Right kidney (tissue), 1 donor: Measurements from ENCODE around the gene ELF4.

Experiments
- DNase-seq: peaks from one replicate; pipeline ENCODE4 v3.0.0-alpha.2; 2016

ELF4 gene

DNA sequence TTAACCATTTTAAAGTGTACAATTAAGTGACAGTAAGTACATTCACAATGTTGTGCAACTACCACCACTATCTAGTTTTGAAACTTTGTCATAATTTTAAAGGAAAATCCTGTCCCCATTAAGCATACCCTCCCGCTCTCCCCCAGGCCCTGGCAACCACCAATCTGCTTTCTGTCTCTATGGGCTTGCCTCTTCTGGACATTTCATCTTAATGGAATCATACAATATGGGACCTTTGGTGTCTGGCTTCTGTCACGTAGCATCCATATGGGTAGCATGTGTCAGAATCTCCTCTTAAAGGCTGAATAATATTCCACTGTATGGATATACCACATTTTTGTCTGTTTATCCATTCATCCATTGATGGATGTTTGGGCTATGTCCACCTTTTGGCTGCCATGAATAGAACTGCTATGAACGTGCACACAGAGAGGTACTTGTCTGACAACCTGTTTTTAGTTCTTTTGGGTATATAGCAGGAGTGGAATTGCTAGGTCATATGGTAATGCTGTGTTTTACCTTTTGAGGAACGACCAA lies 61.5 kb downstream of the ELF4 start:
- no peak for DNase-seq

DNA sequence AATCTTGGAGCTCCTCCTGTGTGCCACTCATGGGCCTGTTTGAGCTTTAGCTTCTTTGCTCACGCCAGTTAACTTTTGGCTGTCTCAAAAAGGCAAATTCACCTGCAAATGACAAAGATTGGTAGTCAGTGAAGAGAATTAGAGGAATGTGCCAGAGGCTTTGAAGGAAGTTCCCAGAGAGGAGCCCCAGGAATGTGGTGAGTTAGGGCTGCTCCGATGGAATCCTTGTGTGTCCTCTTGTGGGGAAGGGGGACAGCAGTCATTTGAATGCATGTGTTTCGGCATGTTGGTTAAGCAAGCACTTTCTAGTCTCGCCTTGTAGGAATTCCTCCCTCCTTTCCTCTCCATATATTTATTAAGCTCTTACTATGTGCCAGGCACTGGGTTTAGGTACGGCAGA lies 62.9 kb downstream of the ELF4 start:
- DNase-seq: no peak

DNA sequence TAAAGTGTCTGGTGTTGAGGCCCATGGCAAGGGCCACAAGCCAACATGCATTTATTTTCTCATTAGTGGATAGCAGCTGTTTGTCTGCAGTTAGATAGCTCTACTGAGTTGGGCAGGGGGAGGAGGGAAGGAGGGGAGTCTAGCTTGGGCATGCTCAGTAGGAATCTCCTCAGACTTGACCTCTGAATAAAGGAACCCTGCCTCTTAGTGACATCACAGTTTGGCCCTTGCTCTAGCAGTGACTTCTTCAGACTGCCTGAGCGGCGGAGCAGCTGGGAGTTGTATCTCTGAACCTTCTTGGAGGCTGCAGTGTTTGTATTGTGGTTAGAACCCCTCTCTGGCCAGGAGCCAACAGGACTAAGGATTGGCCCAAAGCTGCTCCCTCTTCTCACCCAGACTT lies 70.5 kb downstream of the ELF4 start:
- no peak for DNase-seq

DNA sequence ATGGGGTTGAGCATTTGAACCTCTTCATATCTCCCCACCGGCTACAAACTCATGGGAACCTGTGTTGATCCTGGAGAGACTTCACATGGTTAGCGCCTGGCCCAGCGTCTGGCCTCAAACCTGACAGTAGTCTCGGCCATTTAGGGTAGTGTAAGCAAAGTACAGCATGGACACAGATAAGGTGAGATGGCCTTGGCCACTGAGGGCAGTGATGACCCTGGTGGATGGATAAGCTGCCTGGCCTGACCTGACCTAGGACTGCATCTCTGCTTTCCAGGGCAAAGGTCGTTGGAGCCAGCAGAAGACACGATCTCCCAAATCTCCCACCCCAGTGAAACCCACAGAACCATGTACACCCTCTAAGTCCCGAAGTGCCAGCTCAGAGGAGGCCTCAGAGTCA lies 76.1 kb downstream of the ELF4 start:
- DNase-seq: no peak

- DNase-seq: no peak
These were observed 77.7 kb downstream of the ELF4 start for GRCh38 chrX:130032552-130032951.

DNA sequence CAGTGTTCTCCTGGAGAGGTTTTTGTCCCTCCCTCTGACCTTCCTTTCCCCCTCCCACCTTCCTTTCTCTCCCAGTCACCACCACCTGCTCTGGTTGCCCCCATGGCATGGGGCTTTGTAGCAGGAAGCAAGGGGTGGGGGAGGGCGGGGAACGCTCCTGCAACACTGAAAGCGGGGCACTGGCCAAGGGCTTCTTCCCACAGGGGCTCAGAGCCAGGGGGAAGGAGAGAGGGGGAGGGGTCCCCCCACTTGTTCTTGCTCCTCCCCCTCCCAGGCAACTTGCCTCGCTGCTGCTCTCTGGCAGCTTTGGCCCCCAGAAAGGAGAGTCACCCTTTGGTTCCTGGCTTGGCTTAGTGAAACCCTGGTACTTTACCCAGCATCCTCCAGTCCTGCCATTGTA lies 79.5 kb downstream of the ELF4 start:
- no peak for DNase-seq

DNA sequence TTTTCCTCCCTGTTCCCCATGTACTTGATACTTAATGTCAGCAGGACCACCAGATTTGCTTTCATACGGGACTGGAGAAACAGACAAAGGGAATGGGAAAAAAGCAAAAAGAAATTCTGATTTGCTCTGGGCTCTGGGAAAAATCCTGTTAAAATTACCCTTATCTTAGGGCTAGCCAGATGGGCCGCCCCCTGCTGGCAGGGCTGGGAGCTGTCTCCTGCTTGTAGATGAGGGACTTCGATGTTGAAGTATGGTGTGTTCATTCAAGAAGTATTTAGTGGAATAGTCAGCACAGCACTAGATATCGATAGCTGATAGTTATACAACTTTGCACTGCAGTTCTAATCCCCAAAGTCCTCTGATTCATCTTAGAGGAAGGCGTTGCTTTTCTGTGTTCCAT lies 82.1 kb downstream of the ELF4 start:
- DNase-seq: no peak

DNA sequence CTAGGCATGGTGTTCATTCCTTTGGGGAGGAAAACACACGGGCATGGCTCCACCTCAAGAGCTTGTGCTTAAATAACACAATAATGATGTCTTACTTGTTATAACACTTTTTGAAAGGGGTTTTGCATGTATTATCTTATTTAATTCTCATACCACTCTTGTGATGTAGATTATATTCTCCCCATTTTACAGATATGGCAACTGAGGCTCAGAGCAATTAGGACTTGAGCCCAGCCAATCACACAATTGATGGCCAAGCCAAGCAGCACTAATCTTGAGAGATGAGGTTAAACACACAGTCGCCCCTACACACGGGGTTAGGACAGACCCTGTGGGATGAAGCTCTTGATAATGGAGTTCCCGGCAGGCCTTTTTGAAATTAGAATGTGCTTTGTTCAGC lies 82.7 kb downstream of the ELF4 start:
- DNase-seq: no peak

- DNase-seq: no peak
These were observed 85.0 kb downstream of the ELF4 start for GRCh38 chrX:130025256-130025655.

- DNase-seq: peak; percentile 13
These were observed 86.2 kb downstream of the ELF4 start for GRCh38 chrX:130024127-130024526.

DNA sequence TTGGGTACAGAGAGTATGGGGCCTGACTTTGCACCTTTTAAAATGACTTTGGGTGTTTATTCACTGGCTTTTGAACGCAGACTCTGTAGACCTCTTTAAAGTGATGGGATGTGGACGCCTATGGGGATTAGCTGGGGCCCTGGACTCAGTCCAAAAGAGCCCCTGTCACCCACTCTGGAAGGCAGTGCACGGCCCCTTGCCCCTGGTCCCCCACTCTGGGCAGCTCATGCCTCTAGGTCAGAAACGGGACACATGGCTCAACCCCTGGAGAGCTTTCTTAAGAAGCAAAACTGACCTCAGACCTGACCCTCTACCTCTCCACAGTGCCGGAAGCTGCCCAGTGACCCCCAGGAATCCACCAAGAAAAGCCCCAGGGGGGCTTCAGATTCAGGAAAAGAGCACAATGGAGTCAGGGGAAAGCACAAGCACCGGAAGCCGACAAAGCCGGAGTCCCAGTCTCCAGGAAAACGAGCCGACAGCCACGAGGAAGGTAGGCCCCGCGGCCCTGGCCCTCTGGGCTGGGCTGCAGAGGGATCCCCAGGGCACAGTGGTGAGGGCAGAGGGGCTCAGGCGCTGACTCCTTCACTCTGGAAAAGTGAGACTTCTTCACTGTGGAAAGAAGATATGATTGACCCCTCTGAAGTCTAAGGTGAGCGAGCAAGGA lies 89.5 kb downstream of the ELF4 start:
- DNase-seq: no peak

GRCh38 chrX:130018143-130018542 lies 92.2 kb downstream of the ELF4 start:
- no peak for DNase-seq

GRCh38 chrX:130015181-130015580 lies 95.1 kb downstream of the ELF4 start:
- no peak for DNase-seq
